SU-DHL-6 (cell line): ENCODE results near the gene PKN1.
"Not testable (repeated sequence)": the region's sequence is repeated elsewhere in the genome, so short reads cannot be mapped to it uniquely, and the experiment has no call there.

Experiments used
- H2AFZ ChIP-seq: fragments of 200-600 bp; sonication (generic); 2 replicates; pipeline ENCODE4 v1.6.1; 2014; ENCODE audit warnings: low read depth, mild to moderate bottlenecking, moderate library complexity, mixed read lengths, antibody characterized with exemption, low read length; ENCODE audit not compliant: severe bottlenecking
- H3F3A ChIP-seq: fragments of 200-600 bp; shearing (Covaris generic); 2 replicates; pipeline ENCODE4 v1.6.0; 2016; ENCODE audit warnings: antibody characterized with exemption, mild to moderate bottlenecking; ENCODE audit not compliant: insufficient read depth
- H3K27ac ChIP-seq: fragments of 200-600 bp; sonication (generic); 2 replicates; pipeline ENCODE4 v1.5.1; 2016; ENCODE audit warnings: low read depth, mild to moderate bottlenecking, low read length, moderate library complexity, mixed read lengths
- H3K27me3 ChIP-seq: fragments of 200-600 bp; sonication (generic), shearing (Covaris generic); 2 replicates; pipeline ENCODE4 v1.6.0; 2014; ENCODE audit warnings: mild to moderate bottlenecking, low read length
- H3K36me3 ChIP-seq: fragments of 200-600 bp; sonication (generic); 2 replicates; pipeline ENCODE4 v1.6.1; 2014; ENCODE audit warnings: mild to moderate bottlenecking, low read length, mixed read lengths
- H3K4me2 ChIP-seq: fragments of 300-600, 200-600 bp; shearing (Covaris generic), sonication (generic); 2 replicates; pipeline ENCODE4 v1.6.0; 2014; ENCODE audit warnings: low read length, low read depth, mild to moderate bottlenecking; ENCODE audit not compliant: poor library complexity, severe bottlenecking
- H3K4me3 ChIP-seq: fragments of 200-600 bp; sonication (generic); 2 replicates; pipeline ENCODE4 v1.5.1; 2014; ENCODE audit warnings: antibody characterized with exemption, low read length, mild to moderate bottlenecking, mixed read lengths; ENCODE audit not compliant: insufficient read depth, poor library complexity, severe bottlenecking
- H3K79me2 ChIP-seq: fragments of 200-600 bp; sonication (generic); 2 replicates; pipeline ENCODE4 v1.6.1; 2014; ENCODE audit warnings: mild to moderate bottlenecking, low read length, moderate library complexity; ENCODE audit not compliant: insufficient read depth
- H3K9ac ChIP-seq: fragments of 200-600 bp; sonication (generic); 2 replicates; pipeline ENCODE4 v1.7.0; 2014; ENCODE audit warnings: mild to moderate bottlenecking, low read length
- H3K9me2 ChIP-seq: fragments of 200-600 bp; sonication (generic); replicated peaks from 2 replicates; pipeline ENCODE4 v1.6.1; 2014; ENCODE audit warnings: low read length; ENCODE audit not compliant: insufficient read depth
- H3K9me3 ChIP-seq: fragments of 200-600 bp; sonication (generic); 2 replicates; pipeline ENCODE4 v1.6.1; 2014; ENCODE audit warnings: low read length, mixed read lengths; ENCODE audit not compliant: insufficient read depth
- H4K20me1 ChIP-seq: fragments of 200-600 bp; sonication (generic); 2 replicates; pipeline ENCODE4 v1.6.1; 2014; ENCODE audit warnings: low read depth, mild to moderate bottlenecking, antibody characterized with exemption, low read length, moderate library complexity, mixed read lengths
- CTCF ChIP-seq: fragments of 200-600 bp; sonication (generic); IDR thresholded peaks from one replicate; pipeline ENCODE4 v1.5.1; 2017; ENCODE audit warnings: antibody characterized with exemption, mild to moderate bottlenecking, low read length, moderate library complexity; ENCODE audit not compliant: insufficient read depth, poor library complexity, severe bottlenecking
- EZH2phosphoT487 ChIP-seq: fragments of 200-600 bp; sonication (generic), shearing (Covaris generic); conservative IDR thresholded peaks from 2 replicates; pipeline ENCODE4 v1.6.1; 2018; ENCODE audit warnings: mild to moderate bottlenecking, antibody characterized with exemption, low read length, moderate library complexity, mixed read lengths

The PKN1 gene

DNA sequence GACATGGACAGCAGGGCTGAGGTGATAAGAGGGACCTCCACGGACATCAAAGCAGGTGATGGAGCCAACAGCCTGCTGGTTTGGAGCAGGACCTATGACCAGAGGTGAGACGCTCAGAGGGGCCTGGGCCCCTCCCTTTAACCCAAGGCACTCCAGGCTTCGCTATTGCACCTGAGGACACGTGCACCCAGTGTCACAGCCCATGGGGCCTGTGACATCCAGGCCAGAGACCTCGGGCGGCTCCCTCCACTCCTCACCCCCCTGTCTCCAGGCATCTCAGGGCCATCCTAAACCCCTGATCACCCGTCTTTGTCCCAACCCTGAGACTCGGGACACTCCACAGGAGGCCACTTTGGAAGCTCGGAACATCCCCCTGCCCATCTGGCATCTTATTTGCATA, 38.9 kb upstream of the PKN1 start:
- Histone ChIP-seq H3K9ac (no peak overlapping the region), H3K9me3 (no peaks in the 10 kb centered on the region), H3K79me2 (no peaks in the 10 kb centered on the region), H3K4me2 (no peak overlapping the region), H3K36me3 (no peaks in the 10 kb centered on the region), H3K27ac (no peak overlapping the region), H3K27me3 (no peaks in the 10 kb centered on the region), H3K4me3 (no peak overlapping the region), H3K9me2 (no peaks in the 10 kb centered on the region), H3F3A (no peaks in the 10 kb centered on the region), H4K20me1 (no peaks in the 10 kb centered on the region), H2AFZ (no peak overlapping the region)
- TF ChIP-seq CTCF = no peak
- no peak for TF ChIP-seq EZH2phosphoT487

- H3K9me2 ChIP-seq = no peaks in the 10 kb centered on the region
- no peak overlapping the region for H3K4me3 ChIP-seq
- H3K27ac ChIP-seq = no peak overlapping the region
- no peaks in the 10 kb centered on the region for H3K27me3 ChIP-seq
- TF ChIP-seq CTCF (no peak), EZH2phosphoT487 (no peak)
- no peak overlapping the region for H3K9ac ChIP-seq
- no peak overlapping the region for H3K4me2 ChIP-seq
- H4K20me1 ChIP-seq = no peaks in the 10 kb centered on the region
- no peaks in the 10 kb centered on the region for H3K9me3 ChIP-seq
- no peaks in the 10 kb centered on the region for H3K79me2 ChIP-seq
- H3F3A ChIP-seq = no peaks in the 10 kb centered on the region
- no peaks in the 10 kb centered on the region for H3K36me3 ChIP-seq
- no peak overlapping the region for H2AFZ ChIP-seq
Observed at GRCh38 chr19:14395262-14395661, 37.8 kb upstream of the PKN1 start.

DNA sequence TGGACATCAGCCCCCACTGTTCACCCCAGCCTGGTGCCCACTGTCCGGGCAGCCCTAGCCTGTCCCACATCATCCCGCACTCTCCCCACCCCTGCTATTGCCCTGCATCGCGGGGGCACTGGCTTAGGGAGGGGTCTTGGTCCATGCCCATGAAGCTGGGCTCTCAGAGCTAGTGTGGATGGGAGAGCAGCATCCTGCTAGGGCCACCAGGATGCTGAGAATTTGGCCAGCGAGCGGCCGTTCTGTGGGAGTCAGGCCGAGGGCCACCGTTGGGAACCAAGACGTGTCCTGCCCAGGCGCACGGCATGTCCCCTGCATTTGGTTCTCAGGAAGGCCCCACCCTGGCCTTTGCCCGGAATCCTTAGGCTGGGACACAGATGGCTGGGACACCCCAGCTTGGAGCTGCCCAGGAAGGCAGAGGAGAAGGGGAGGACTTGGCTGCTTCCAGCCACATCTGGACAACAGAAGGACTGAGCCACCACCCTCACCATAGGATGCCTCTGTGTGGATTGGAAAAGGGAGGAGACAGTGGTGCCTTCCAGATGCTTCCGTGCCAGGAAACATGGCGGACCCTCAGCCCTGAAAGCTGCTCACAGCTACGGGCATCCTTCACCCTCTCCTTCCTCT, 37.3 kb upstream of the PKN1 start:
- H3K4me2 ChIP-seq = no peak overlapping the region
- H3K79me2 ChIP-seq = no peaks in the 10 kb centered on the region
- H3F3A ChIP-seq = no peaks in the 10 kb centered on the region
- no peaks in the 10 kb centered on the region for H4K20me1 ChIP-seq
- no peak overlapping the region for H3K9ac ChIP-seq
- no peaks in the 10 kb centered on the region for H3K27me3 ChIP-seq
- no peak for TF ChIP-seq CTCF
- TF ChIP-seq EZH2phosphoT487 = no peak
- H3K4me3 ChIP-seq = no peak overlapping the region
- H3K9me3 ChIP-seq = no peaks in the 10 kb centered on the region
- no peak overlapping the region for H2AFZ ChIP-seq
- H3K36me3 ChIP-seq = no peaks in the 10 kb centered on the region
- H3K9me2 ChIP-seq = no peaks in the 10 kb centered on the region
- no peak overlapping the region for H3K27ac ChIP-seq

DNA sequence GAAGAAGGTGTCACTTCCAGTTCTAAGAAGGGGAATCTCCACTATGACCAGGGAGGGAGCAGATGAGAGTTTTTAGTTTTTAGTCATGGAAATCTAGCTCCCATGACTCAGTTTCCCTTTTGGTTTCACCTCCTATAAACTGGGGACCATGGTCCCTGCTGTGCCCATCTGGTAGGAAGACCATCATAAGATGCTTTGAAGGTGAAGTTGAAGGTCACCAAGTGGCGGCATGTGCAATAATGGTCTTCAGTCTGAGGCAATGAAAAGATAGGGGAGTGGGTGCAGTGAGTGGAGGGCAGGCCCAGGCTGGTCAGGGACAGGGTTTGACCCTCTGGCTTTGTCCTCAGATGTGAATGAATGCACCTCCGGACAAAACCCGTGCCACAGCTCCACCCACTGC, 36.4 kb upstream of the PKN1 start:
- H3K4me3 ChIP-seq, H4K20me1 ChIP-seq, H3K9ac ChIP-seq, H3K4me2 ChIP-seq, H3K9me2 ChIP-seq, H2AFZ ChIP-seq, H3K27ac ChIP-seq, H3K36me3 ChIP-seq, H3K79me2 ChIP-seq, H3K9me3 ChIP-seq, H3F3A ChIP-seq, H3K27me3 ChIP-seq: not testable (repeated sequence)

GRCh38 chr19:14397168-14397567, 35.9 kb upstream of the PKN1 start:
- H3K9me3 ChIP-seq, H3F3A ChIP-seq, H3K27me3 ChIP-seq, H3K4me2 ChIP-seq, H4K20me1 ChIP-seq, H3K27ac ChIP-seq, H2AFZ ChIP-seq, H3K9me2 ChIP-seq, H3K36me3 ChIP-seq, H3K9ac ChIP-seq, H3K79me2 ChIP-seq, H3K4me3 ChIP-seq: not testable (repeated sequence)
